HUES64 (cell line): ENCODE measurements around the gene CMTR1.
"Not testable (repeated sequence)": the region's sequence is repeated elsewhere in the genome, so short reads cannot be mapped to it uniquely, and the experiment has no call there.

Experiments used
- H3K27ac ChIP-seq: 2 replicates; pipeline ENCODE4 v1.7.0; 2013; ENCODE audit warnings: low read depth, low read length, inconsistent platforms
- H3K27me3 ChIP-seq: 2 replicates; pipeline ENCODE4 v1.6.1; 2013; ENCODE audit warnings: mild to moderate bottlenecking, low read length; ENCODE audit not compliant: insufficient read depth
- H3K36me3 ChIP-seq: 2 replicates; pipeline ENCODE4 v1.6.1; 2013; ENCODE audit warnings: mild to moderate bottlenecking, low read length; ENCODE audit not compliant: insufficient read depth
- H3K4me1 ChIP-seq: 2 replicates; pipeline ENCODE4 v1.6.1; 2013; ENCODE audit warnings: mild to moderate bottlenecking, low read length, moderate library complexity; ENCODE audit not compliant: insufficient read depth
- H3K4me3 ChIP-seq: 2 replicates; pipeline ENCODE4 v1.5.1; 2013; ENCODE audit warnings: mild to moderate bottlenecking, low read length, moderate library complexity
- H3K9ac ChIP-seq: 2 replicates; pipeline ENCODE4 v1.6.1; 2013; ENCODE audit warnings: mild to moderate bottlenecking, low read depth, low read length
- H3K9me3 ChIP-seq: 2 replicates; pipeline ENCODE4 v1.6.1; 2013; ENCODE audit warnings: low read depth, low read length; ENCODE audit not compliant: insufficient read depth
- WGBS: fragments of 150-250, 120-280 bp; methylation state at CpG from one replicate; pipeline ENCODE4 v1.1.7; 2013; ENCODE audit warnings: missing lambda C conversion rate; 5-methylcytosine and 5-hydroxymethylcytosine counted together

CMTR1 gene

DNA sequence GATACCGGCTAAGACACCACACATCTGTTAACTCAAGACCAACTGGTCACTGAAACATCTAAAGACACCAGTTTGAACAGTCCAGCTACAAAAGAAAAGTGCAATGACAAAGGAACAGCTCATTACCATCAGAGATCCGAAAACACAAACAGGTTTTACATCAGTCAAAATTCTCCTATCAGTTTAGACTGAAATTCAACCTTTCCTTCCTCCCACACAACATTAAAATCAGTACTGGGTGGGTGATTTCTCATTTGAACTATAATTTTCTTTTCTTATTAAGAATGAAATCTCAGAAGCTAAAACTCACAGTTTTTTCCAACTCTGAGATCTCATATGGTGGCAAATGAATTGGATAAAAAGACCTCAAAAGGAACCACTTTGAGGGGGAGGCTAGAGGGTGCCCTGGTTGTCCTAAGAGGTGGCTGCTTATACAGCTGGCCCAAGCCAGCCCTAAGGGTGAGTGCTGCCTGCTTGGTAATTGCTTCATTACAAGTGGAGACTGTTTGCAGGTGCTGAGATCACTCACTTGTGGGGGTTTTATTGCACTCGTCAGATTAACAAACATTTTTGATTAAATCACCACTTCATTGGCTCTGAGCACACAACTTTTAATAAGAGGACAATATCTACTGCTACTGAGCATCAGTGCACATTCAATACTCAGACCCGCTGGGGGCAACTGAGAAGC is 62.4 kb downstream of the CMTR1 start:
- Histone ChIP-seq H3K4me1 (peaks cover 26% of the 10 kb centered on the region), H3K4me3 (no peak overlapping the region), H3K27me3 (no peaks in the 10 kb centered on the region), H3K9ac (no peak overlapping the region), H3K36me3 (no peaks in the 10 kb centered on the region), H3K27ac (no peak overlapping the region), H3K9me3 (no peaks in the 10 kb centered on the region)
- 90% methylated on average over 4 of the region's 4 CpGs for WGBS

- 95% methylated on average over 13 of the region's 13 CpGs for WGBS
- H3K9ac ChIP-seq, result no peak overlapping the region
- no peaks in the 10 kb centered on the region for H3K9me3 ChIP-seq
These were observed 64.2 kb downstream of the CMTR1 start for GRCh38 chr6:37496951-37497885.

DNA sequence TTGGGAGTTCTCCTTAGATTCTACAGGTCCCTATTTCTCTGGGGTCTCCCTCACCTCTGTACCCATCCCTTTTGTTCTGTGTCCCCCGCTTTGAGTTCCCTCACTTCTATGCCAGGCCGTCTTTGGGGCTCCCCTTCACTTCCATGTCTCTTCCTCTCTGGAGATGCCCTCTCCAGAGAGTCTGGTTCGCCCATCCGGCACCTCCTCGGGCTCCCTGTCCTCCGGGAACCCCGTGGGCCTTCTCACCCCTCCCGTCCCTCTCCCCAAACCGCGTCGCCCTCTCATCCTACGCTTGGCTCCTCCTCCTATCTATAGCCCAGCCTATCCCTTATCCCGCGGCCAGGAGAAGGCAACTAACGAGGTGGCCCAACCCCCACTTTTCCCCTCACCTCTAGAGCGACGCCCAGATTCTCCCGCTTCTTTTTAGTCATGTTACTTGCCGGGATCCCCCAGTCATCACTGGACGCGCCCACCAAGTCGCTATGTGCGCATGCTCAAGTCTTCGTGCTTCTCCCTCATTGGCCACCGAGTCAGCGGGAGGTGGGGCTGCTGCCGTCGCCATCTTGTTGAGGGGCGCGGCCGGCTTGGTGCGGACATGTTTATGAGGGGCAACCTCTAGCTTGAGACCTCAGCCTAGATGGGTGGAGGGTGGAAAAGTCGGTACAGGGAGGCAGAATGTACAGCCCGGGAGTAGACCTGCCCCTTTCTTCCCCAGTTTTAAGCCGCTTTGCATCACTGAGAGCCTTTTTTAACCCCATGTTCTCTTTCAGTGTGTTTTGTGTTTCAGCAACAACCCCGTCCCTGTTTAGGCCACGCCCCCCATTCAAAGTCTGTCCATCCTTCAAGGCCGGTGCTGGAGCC is 66.6 kb downstream of the CMTR1 start, which contains the start of gene CCDC167:
Gene CCDC167 (minus strand): TSS at position 461 of the 861 bp plus-strand sequence. CDS start 30 bp downstream, at position 431.
- H3K4me1 ChIP-seq, result peaks cover 7% of the 10 kb centered on the region; the same call in 1 of the 2 replicates

More at GRCh38 chr6:37496951-37497885, 64.2 kb downstream of the CMTR1 start:
- H3K27me3 ChIP-seq, result no peaks in the 10 kb centered on the region
- peaks cover 16% of the 10 kb centered on the region for H3K4me1 ChIP-seq
- no peaks in the 10 kb centered on the region for H3K36me3 ChIP-seq
- H3K4me3 ChIP-seq, result no peak overlapping the region
- H3K27ac ChIP-seq, result no peak overlapping the region

GRCh38 chr6:37500294-37500608 is 67.2 kb downstream of the CMTR1 start:
- Histone ChIP-seq H3K27me3 (no peaks in the 10 kb centered on the region), H3K27ac (no peak overlapping the region), H3K9ac (peak overlapping the region; percentile 70; the same call in 1 of the 2 replicates), H3K9me3 (no peaks in the 10 kb centered on the region), H3K36me3 (no peaks in the 10 kb centered on the region), H3K4me3 (peak overlapping the region; percentile 72), H3K4me1 (peaks cover 7% of the 10 kb centered on the region; the same call in 1 of the 2 replicates)
- WGBS, result 64% methylated on average over 4 of the region's 4 CpGs

More for the DNA sequence above, 66.6 kb downstream of the CMTR1 start, which contains the start of gene CCDC167:
- H3K36me3 ChIP-seq, result no peaks in the 10 kb centered on the region
- H3K9me3 ChIP-seq, result no peaks in the 10 kb centered on the region
- WGBS, result under 1% methylated on average over 38 of the region's 38 CpGs
- peak within 1 kb of the TSS; percentile 72 for H3K4me3 ChIP-seq
- peak within 1 kb of the TSS; percentile 80 for H3K9ac ChIP-seq
- peak within 1 kb of the TSS; percentile 72; the same call in 1 of the 2 replicates for H3K27ac ChIP-seq
- H3K27me3 ChIP-seq, result no peaks in the 10 kb centered on the region

DNA sequence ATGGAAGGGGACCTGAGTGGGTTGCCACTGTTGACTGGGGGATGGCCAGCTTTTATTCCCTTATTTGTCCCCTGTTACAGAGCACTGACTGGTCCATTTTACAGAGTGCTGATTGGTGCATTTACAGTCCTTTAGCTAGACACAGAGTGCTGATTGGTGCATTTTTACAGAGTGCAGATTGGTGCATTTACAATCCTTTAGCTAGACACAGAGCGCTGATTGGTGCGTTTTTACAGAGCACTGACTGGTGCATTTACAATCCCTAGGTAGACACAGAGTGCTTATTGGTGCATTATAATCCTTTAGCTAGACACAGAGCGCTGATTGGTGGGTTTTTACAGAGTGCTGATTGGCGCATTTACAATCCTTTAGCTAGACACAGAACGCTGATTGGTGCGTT is 67.9 kb downstream of the CMTR1 start:
- not testable (repeated sequence) for H3K36me3 ChIP-seq, H3K27me3 ChIP-seq, H3K4me3 ChIP-seq, H3K4me1 ChIP-seq, H3K9ac ChIP-seq, H3K27ac ChIP-seq, H3K9me3 ChIP-seq
- WGBS, result 95% methylated on average over 6 of the region's 6 CpGs

- no peaks in the 10 kb centered on the region for H3K36me3 ChIP-seq
- WGBS, result 94% methylated on average over 10 of the region's 10 CpGs
- no peaks in the 10 kb centered on the region for H3K9me3 ChIP-seq
- no peak overlapping the region for H3K9ac ChIP-seq
- H3K4me1 ChIP-seq, result peaks cover 7% of the 10 kb centered on the region; the same call in 1 of the 2 replicates
- H3K4me3 ChIP-seq, result no peak overlapping the region
- no peak overlapping the region for H3K27ac ChIP-seq
- H3K27me3 ChIP-seq, result no peaks in the 10 kb centered on the region
These were observed 68.8 kb downstream of the CMTR1 start for GRCh38 chr6:37501632-37502491.

GRCh38 chr6:37502703-37503291 is 69.8 kb downstream of the CMTR1 start:
- 54% methylated on average over 7 of the region's 7 CpGs for WGBS
- no peak overlapping the region for H3K4me3 ChIP-seq
- no peaks in the 10 kb centered on the region for H3K36me3 ChIP-seq
- peaks cover 7% of the 10 kb centered on the region; the same call in 1 of the 2 replicates for H3K4me1 ChIP-seq
- H3K27ac ChIP-seq, result no peak overlapping the region
- H3K9ac ChIP-seq, result no peak overlapping the region
- no peaks in the 10 kb centered on the region for H3K9me3 ChIP-seq
- no peaks in the 10 kb centered on the region for H3K27me3 ChIP-seq

- H3K36me3 ChIP-seq, result no peaks in the 10 kb centered on the region
- H3K4me1 ChIP-seq, result peaks cover 7% of the 10 kb centered on the region; the same call in 1 of the 2 replicates
- H3K9ac ChIP-seq, result no peak overlapping the region
- H3K27me3 ChIP-seq, result no peaks in the 10 kb centered on the region
- H3K9me3 ChIP-seq, result no peaks in the 10 kb centered on the region
- no peak overlapping the region for H3K4me3 ChIP-seq
- WGBS, result 91% methylated on average over 7 of the region's 7 CpGs
- H3K27ac ChIP-seq, result no peak overlapping the region
These were observed 70.4 kb downstream of the CMTR1 start for GRCh38 chr6:37503309-37503965.

- Histone ChIP-seq H3K27ac (no peak overlapping the region), H3K36me3 (no peaks in the 10 kb centered on the region), H3K4me3 (no peak overlapping the region), H3K9me3 (no peaks in the 10 kb centered on the region), H3K9ac (no peak overlapping the region), H3K4me1 (peaks cover 4% of the 10 kb centered on the region; the same call in 1 of the 2 replicates), H3K27me3 (no peaks in the 10 kb centered on the region)
- 91% methylated on average over 2 of the region's 2 CpGs for WGBS
These were observed 71.0 kb downstream of the CMTR1 start for GRCh38 chr6:37504024-37504423.
